HepG2 (cell line): Measurements from ENCODE around the gene SLC44A5.

Experiments
- ASH2L ChIP-seq: fragments of 300-600, 200-600 bp; sonication (generic); IDR thresholded peaks from 2 replicates; pipeline ENCODE4 v1.7.0; 2017; ENCODE audit warnings: low read depth, mild to moderate bottlenecking, moderate library complexity, mixed read lengths, low read length; ENCODE audit not compliant: insufficient read length
- ATRX ChIP-seq: sonication (generic); formaldehyde crosslinking; IDR thresholded peaks from 2 replicates; pipeline ENCODE4 v1.4.0; 2020; ENCODE audit warnings: missing genetic modification reagents, borderline replicate concordance
- BRCA1 ChIP-seq: sonication (generic); formaldehyde crosslinking; IDR thresholded peaks from 2 replicates; pipeline ENCODE4 v1.4.0; 2020; ENCODE audit warnings: missing genetic modification reagents
- UBTF ChIP-seq: sonication (generic); formaldehyde crosslinking; IDR thresholded peaks from 2 replicates; pipeline ENCODE4 v1.4.0; 2020; ENCODE audit warnings: mild to moderate bottlenecking, missing genetic modification reagents
- ZNF263 ChIP-seq: sonication (generic); formaldehyde crosslinking; IDR thresholded peaks from 2 replicates; pipeline ENCODE4 v1.4.0; 2020; ENCODE audit warnings: missing genetic modification reagents
- ZNF30 ChIP-seq: sonication (generic); formaldehyde crosslinking; IDR thresholded peaks from 2 replicates; pipeline ENCODE4 v1.5.0; 2020; ENCODE audit warnings: mild to moderate bottlenecking, missing genetic modification reagents
- ZNF747 ChIP-seq: sonication (generic); formaldehyde crosslinking; IDR thresholded peaks from 2 replicates; pipeline ENCODE4 v1.8.1; 2023; ENCODE audit warnings: missing genetic modification reagents, mild to moderate bottlenecking, borderline replicate concordance

GRCh38 chr1:75529488-75529887, 81.4 kb downstream of the SLC44A5 start:
- TF ChIP-seq ATRX (no peak), BRCA1 (CRISPR knock-in tag) (no peak), UBTF (CRISPR knock-in tag) (no peak), ZNF747 (no peak), ASH2L (no peak), ZNF263 (no peak), ZNF30 (CRISPR knock-in tag) (no peak)
